Keratinocyte (primary cell): ENCODE results near the gene UGT8. TPM values are rescaled to one million over a fixed set of nuclear protein-coding genes. Genes with fewer than 3 reads are reported as not detected.

Experiments
- DNase-seq: peaks from one replicate; pipeline ENCODE4 v3.0.0-alpha.2; 2011; ENCODE audit warnings: low read depth, missing footprints, low spot score
- FAIRE-seq: peaks from 2 replicates; lab custom pipeline; 2011; peaks lifted over from hg19 to GRCh38; lab: Jason Lieb, UNC
- H2AFZ ChIP-seq: 2 replicates; pipeline ENCODE4 v1.6.0; 2012; ENCODE audit warnings: low read length, control low read depth, inconsistent platforms; ENCODE audit not compliant: control insufficient read depth
- H3K27ac ChIP-seq: 2 replicates; pipeline ENCODE4 v1.5.1; 2011; ENCODE audit warnings: low read length; ENCODE audit not compliant: control insufficient read depth, insufficient read depth
- H3K27me3 ChIP-seq: 3 replicates; pipeline ENCODE4 v1.6.0; 2011; ENCODE audit warnings: low read length; ENCODE audit not compliant: control insufficient read depth, insufficient read depth; ENCODE audit errors: extremely low read depth
- H3K36me3 ChIP-seq, 2 experiments: 2 replicates in 1 of 2; 3 replicates in 1 of 2; pipeline ENCODE4 v1.5.1; 2011; ENCODE audit warnings: low read length in 2 of 2, mild to moderate bottlenecking in 1 of 2; ENCODE audit not compliant: control insufficient read depth in 2 of 2, insufficient read depth in 2 of 2; ENCODE audit errors: extremely low read depth in 1 of 2
- H3K4me1 ChIP-seq: 3 replicates; pipeline ENCODE4 v1.5.1; 2011; ENCODE audit warnings: low read length; ENCODE audit not compliant: control insufficient read depth, insufficient read depth; ENCODE audit errors: extremely low read depth
- H3K4me2 ChIP-seq: 3 replicates; pipeline ENCODE4 v1.6.0; 2011; ENCODE audit warnings: low read depth, low read length; ENCODE audit not compliant: control insufficient read depth, insufficient read depth; ENCODE audit errors: extremely low read depth
- H3K4me3 ChIP-seq, 3 experiments: fragments of 200-600 bp in 1 of 3; sonication (generic) in 1 of 3; 2 replicates in 2 of 3; 3 replicates in 1 of 3; pipeline ENCODE4 v1.5.1; 2011 to 2016; ENCODE audit warnings: low read length in 3 of 3, mild to moderate bottlenecking in 3 of 3, control low read depth in 2 of 3, inconsistent platforms in 1 of 3, low read depth in 1 of 3, mixed read lengths in 1 of 3, mixed run types in 1 of 3, moderate library complexity in 1 of 3; ENCODE audit not compliant: control insufficient read depth in 2 of 3, insufficient read depth in 2 of 3; ENCODE audit errors: extremely low read depth in 1 of 3
- H3K79me2 ChIP-seq: 2 replicates; pipeline ENCODE4 v1.6.0; 2012; ENCODE audit warnings: low read length; ENCODE audit not compliant: control insufficient read depth, insufficient read depth
- H3K9ac ChIP-seq: 3 replicates; pipeline ENCODE4 v1.6.0; 2011; ENCODE audit warnings: low read length; ENCODE audit not compliant: control insufficient read depth, insufficient read depth; ENCODE audit errors: extremely low read depth
- H3K9me1 ChIP-seq: 3 replicates; pipeline ENCODE4 v1.6.0; 2011; ENCODE audit warnings: low read length; ENCODE audit not compliant: control insufficient read depth, insufficient read depth; ENCODE audit errors: extremely low read depth
- H3K9me3 ChIP-seq: 2 replicates; pipeline ENCODE4 v1.5.1; 2012; ENCODE audit warnings: low read depth, low read length; ENCODE audit not compliant: control insufficient read depth
- H4K20me1 ChIP-seq: 3 replicates; pipeline ENCODE4 v1.6.0; 2011; ENCODE audit warnings: low read length; ENCODE audit not compliant: control insufficient read depth, insufficient read depth; ENCODE audit errors: extremely low read depth
- CTCF ChIP-seq, 3 experiments: IDR thresholded peaks in 1 of 3; conservative IDR thresholded peaks in 1 of 3; optimal IDR thresholded peaks in 1 of 3; 2 replicates in 2 of 3; 3 replicates in 1 of 3; pipeline versions ENCODE3 to v1.5.1; 2011; ENCODE audit warnings: low read length in 3 of 3, mild to moderate bottlenecking in 3 of 3, moderate library complexity in 2 of 3, control low read depth in 1 of 3, inconsistent platforms in 1 of 3; ENCODE audit not compliant: insufficient read depth in 2 of 3; ENCODE audit errors: extremely low read depth in 1 of 3
- EZH2 ChIP-seq: IDR thresholded peaks from one replicate; pipeline ENCODE4 v1.6.1; 2012; ENCODE audit warnings: inconsistent platforms, mild to moderate bottlenecking, low read length, moderate library complexity
- dilution Hi-C: fragments of 300-500 bp; cut with MboI; formaldehyde crosslinking; loops from one replicate; pipeline ENCODE4 v1.7.0; 2020; ENCODE audit warnings: low sequenced_read_pairs; ENCODE audit not compliant: extremely low pct_ligation_motif_present
- polyA plus RNA-seq, 5 experiments: library from polyadenylated mRNA; depleted of rRNA in 3 of 5; stranded (reverse) in 3 of 5; stranded (forward) in 1 of 5; unstranded in 1 of 5; fragments of >200 nt; gene quantifications; 1 replicate in 1 of 5; 2 replicates in 3 of 5; 3 replicates in 1 of 5; pipeline versions ENCODE4 v1.2.1 to v1.2.3, GENCODE V29; 2011 to 2012; ENCODE audit warnings: missing spikeins in 2 of 5, low read depth in 1 of 5, low replicate concordance in 1 of 5
- small RNA-seq, 3 experiments: library from RNA; depleted of rRNA; stranded (forward); fragments of <200 nt; gene quantifications; one replicate each; pipeline ENCODE3, GENCODE V24; 2012; ENCODE audit warnings: low read depth in 3 of 3, low replicate concordance in 1 of 3; ENCODE audit not compliant: insufficient read length in 3 of 3

UGT8 gene
- polyA plus RNA-seq, 1 donor (not counting 4 experiments of a cell fraction or from before 2014, with no cell fraction given), result 1.7 TPM

GRCh38 chr4:114727461-114727860 is 128.9 kb downstream of the UGT8 start:
- Histone ChIP-seq H3K9ac (no peak overlapping the region), H3K4me2 (no peak overlapping the region), H2AFZ (no peak overlapping the region), H3K27ac (no peak overlapping the region), H3K4me3 (no peak overlapping the region), H3K4me1 (no peaks in the 10 kb centered on the region), H3K9me3 (no peaks in the 10 kb centered on the region), H3K9me1 (no peaks in the 10 kb centered on the region), H3K79me2 (no peaks in the 10 kb centered on the region), H3K36me3 (no peaks in the 10 kb centered on the region), H3K27me3 (no peaks in the 10 kb centered on the region), H4K20me1 (no peaks in the 10 kb centered on the region)
- dilution Hi-C loops, result no loop called here
- FAIRE-seq (no peak), DNase-seq (no peak)
- TF ChIP-seq EZH2 (no peak), CTCF (optimal IDR thresholded peaks at IDR 0.05 in 1 of 3, IDR thresholded peaks at IDR 0.05 in 1 of 3, conservative IDR thresholded peaks at IDR 0.05 in 1 of 3; ENCODE audit: extremely low read depth in 1 of 3, insufficient read depth in 2 of 3, low read length in 3 of 3) (no peak)

Small RNAs within 50 kb of the gene (small RNA-seq; reads per million reads assigned to genes)
- 0.07 to 1.3 (median 0.50) reads per million in 3 experiments for gene MIR577
